IMR-90 (cell line): ENCODE measurements around the gene PPP1R2. TPM values are rescaled to one million over a fixed set of nuclear protein-coding genes. Genes with fewer than 3 reads are reported as not detected.

ENCODE experiments used
- ATAC-seq: fragments of 200-7000 bp; cut with Tn5 transposase; 2 replicates; pipeline ENCODE4 v1.9.1; 2020; ENCODE audit warnings: low read depth, mild to moderate bottlenecking, moderate library complexity
- BruUV-seq: library from RNA; stranded (reverse); fragments of 400-500 nt; replicated peaks from 2 replicates; lab custom pipeline; 2021; lab: Mats Ljungman, UMichigan
- CTCF ChIA-PET: fragments of 300-600 bp; formaldehyde crosslinking; extraction: SDS; loops from one replicate; lab custom pipeline; 2021; ENCODE audit warnings: antibody characterized with exemption; lab: Yijun Ruan, JAX
- POLR2A ChIA-PET: fragments of 300-600 bp; sonication (Branson Sonifier 250); formaldehyde crosslinking; loops from one replicate; lab custom pipeline; 2022; ENCODE audit warnings: antibody characterized with exemption; ENCODE audit not compliant: unreplicated experiment; lab: Charles Lee
- DNase-seq: peaks from one replicate; pipeline ENCODE4 v3.0.0; 2013
- H2AFZ ChIP-seq: replicated peaks from 2 replicates; pipeline ENCODE3; 2013; ENCODE audit warnings: low read length, mild to moderate bottlenecking; ENCODE audit not compliant: poor library complexity
- H2AK5ac ChIP-seq: 2 replicates; pipeline ENCODE4 v1.6.1; 2013; ENCODE audit warnings: low read depth, low read length, inconsistent platforms
- H2AK9ac ChIP-seq: replicated peaks from 2 replicates; pipeline ENCODE3; 2013; ENCODE audit warnings: mild to moderate bottlenecking, low read depth, low read length, moderate library complexity; ENCODE audit not compliant: poor library complexity
- H2BK120ac ChIP-seq: 2 replicates; pipeline ENCODE4 v1.6.1; 2013; ENCODE audit warnings: low read depth, low read length, inconsistent platforms
- H2BK15ac ChIP-seq: 3 replicates; pipeline ENCODE4 v1.6.1; 2013; ENCODE audit warnings: low read depth, low read length, inconsistent platforms
- H2BK20ac ChIP-seq: 2 replicates; pipeline ENCODE4 v1.6.1; 2013; ENCODE audit warnings: low read depth, mild to moderate bottlenecking, inconsistent platforms, low read length, moderate library complexity
- H2BK5ac ChIP-seq: 2 replicates; pipeline ENCODE4 v1.6.1; 2013; ENCODE audit warnings: mild to moderate bottlenecking, low read depth, low read length, inconsistent platforms; ENCODE audit not compliant: poor library complexity, severe bottlenecking
- H3K14ac ChIP-seq: replicated peaks from 2 replicates; pipeline ENCODE4 v1.6.1; 2013; ENCODE audit warnings: low read depth, low read length, inconsistent platforms
- H3K18ac ChIP-seq: 2 replicates; pipeline ENCODE4 v1.6.1; 2013; ENCODE audit warnings: low read depth, low read length, control low read depth
- H3K23ac ChIP-seq: 2 replicates; pipeline ENCODE4 v1.6.1; 2013; ENCODE audit warnings: low read depth, low read length, inconsistent platforms
- H3K27ac ChIP-seq: 2 replicates; pipeline ENCODE4 v1.5.1; 2013; ENCODE audit warnings: mild to moderate bottlenecking, control low read depth, low read length; ENCODE audit not compliant: insufficient read depth
- H3K27me3 ChIP-seq: 2 replicates; pipeline ENCODE4 v1.6.1; 2013; ENCODE audit warnings: low read length; ENCODE audit not compliant: control insufficient read depth, insufficient read depth
- H3K36me3 ChIP-seq: 2 replicates; pipeline ENCODE4 v1.6.1; 2013; ENCODE audit warnings: low read length, mixed read lengths; ENCODE audit not compliant: control insufficient read depth, insufficient read depth
- H3K4ac ChIP-seq: 2 replicates; pipeline ENCODE4 v1.6.1; 2013; ENCODE audit warnings: low read depth, low read length, inconsistent platforms
- H3K4me1 ChIP-seq: 2 replicates; pipeline ENCODE4 v1.6.1; 2013; ENCODE audit warnings: low read length, mixed read lengths; ENCODE audit not compliant: control insufficient read depth, insufficient read depth
- H3K4me2 ChIP-seq: 2 replicates; pipeline ENCODE4 v1.6.1; 2013; ENCODE audit warnings: low read depth, mild to moderate bottlenecking, control low read depth, low read length, moderate library complexity
- H3K4me3 ChIP-seq: 2 replicates; pipeline ENCODE4 v1.5.1; 2013; ENCODE audit warnings: low read depth, mild to moderate bottlenecking, control low read depth, low read length, moderate library complexity; ENCODE audit not compliant: insufficient read depth
- H3K56ac ChIP-seq: 2 replicates; pipeline ENCODE4 v1.6.1; 2013; ENCODE audit warnings: low read length, inconsistent platforms; ENCODE audit not compliant: insufficient read depth; ENCODE audit errors: extremely low read depth
- H3K79me1 ChIP-seq, 2 experiments: 2 replicates each; pipeline ENCODE4 v1.6.1; 2013; ENCODE audit warnings: low read length in 2 of 2, inconsistent platforms in 1 of 2, low read depth in 1 of 2
- H3K9ac ChIP-seq: 2 replicates; pipeline ENCODE4 v1.6.1; 2013; ENCODE audit warnings: low read depth, low read length, control low read depth
- H3K9me1 ChIP-seq: 2 replicates; pipeline ENCODE4 v1.6.1; 2013; ENCODE audit warnings: low read length, inconsistent platforms; ENCODE audit not compliant: insufficient read depth
- H3K9me3 ChIP-seq: 2 replicates; pipeline ENCODE4 v1.6.1; 2013; ENCODE audit warnings: low read length; ENCODE audit not compliant: control insufficient read depth, insufficient read depth
- H4K20me1 ChIP-seq: 2 replicates; pipeline ENCODE4 v1.6.1; 2013; ENCODE audit warnings: low read length, inconsistent platforms; ENCODE audit not compliant: insufficient read depth
- H4K5ac ChIP-seq: 2 replicates; pipeline ENCODE4 v1.6.1; 2013; ENCODE audit warnings: mild to moderate bottlenecking, low read depth, low read length, control low read depth
- H4K8ac ChIP-seq, 2 experiments: 2 replicates each; pipeline ENCODE4 v1.6.1; 2013; ENCODE audit warnings: low read depth in 2 of 2, low read length in 2 of 2, control low read depth in 1 of 2, inconsistent platforms in 1 of 2
- H4K91ac ChIP-seq: 2 replicates; pipeline ENCODE4 v1.6.1; 2013; ENCODE audit warnings: low read depth, low read length, inconsistent platforms; ENCODE audit not compliant: insufficient read depth
- BHLHE40 ChIP-seq: fragments of 150-350 bp; IDR thresholded peaks from 2 replicates; pipeline ENCODE4 v1.6.1; 2016; ENCODE audit warnings: mild to moderate bottlenecking, low read depth, low read length
- CHD1 ChIP-seq: IDR thresholded peaks from 2 replicates; pipeline ENCODE4 v1.6.1; 2012; ENCODE audit warnings: low read depth, low read length, improper control_type of control experiment
- ELK1 ChIP-seq: fragments of 150-350 bp; IDR thresholded peaks from 2 replicates; pipeline ENCODE4 v1.6.1; 2016; ENCODE audit warnings: low read depth, mild to moderate bottlenecking, low read length, moderate library complexity, borderline replicate concordance
- FOS ChIP-seq: fragments of 150-350 bp; IDR thresholded peaks from 2 replicates; pipeline ENCODE4 v1.6.1; 2016; ENCODE audit warnings: low read depth, low read length
- MXI1 ChIP-seq: IDR thresholded peaks from 2 replicates; pipeline ENCODE4 v1.6.1; 2012; ENCODE audit warnings: low read depth, mild to moderate bottlenecking, low read length, moderate library complexity, borderline replicate concordance
- POLR2A ChIP-seq: IDR thresholded peaks from 2 replicates; pipeline ENCODE4 v1.6.1; 2012; ENCODE audit warnings: mild to moderate bottlenecking, low read depth, low read length
- RAD21 ChIP-seq: IDR thresholded peaks from 2 replicates; pipeline ENCODE4 v1.6.1; 2012; ENCODE audit warnings: low read length, improper control_type of control experiment
- RCOR1 ChIP-seq: IDR thresholded peaks from 2 replicates; pipeline ENCODE4 v1.6.1; 2012; ENCODE audit warnings: mild to moderate bottlenecking, low read length, improper control_type of control experiment; ENCODE audit not compliant: insufficient replicate concordance
- RFX5 ChIP-seq: IDR thresholded peaks from 2 replicates; pipeline ENCODE4 v1.8.0; 2012; ENCODE audit warnings: low read depth, mild to moderate bottlenecking, low read length, moderate library complexity
- WGBS, 2 experiments: methylation state at CpG; one replicate each; pipeline versions ENCODE4 v1.1.5 to v1.1.7; 2013; ENCODE audit warnings: missing lambda C conversion rate in 2 of 2; ENCODE audit not compliant: insufficient read length in 1 of 2; ENCODE audit errors: extremely low coverage in 2 of 2; 5-methylcytosine and 5-hydroxymethylcytosine counted together
- dilution Hi-C: fragments of 300-500 bp; cut with HindIII; formaldehyde crosslinking; loops from one replicate; pipeline ENCODE4 v1.14.3; 2018; ENCODE audit warnings: low sequenced_read_pairs; ENCODE audit not compliant: unreplicated experiment
- in situ Hi-C: fragments of 300-500 bp; cut with MboI; formaldehyde crosslinking; loops from 3 replicates; pipeline ENCODE4 v1.14.3; 2019; ENCODE audit warnings: low sequenced_read_pairs, inconsistent platforms, mixed read lengths
- intact Hi-C: fragments of 100-400 bp; cut with micrococcal nuclease; formaldehyde crosslinking; loops from 2 replicates; pipeline ENCODE4 v1.10.0; 2022
- polyA plus RNA-seq, 3 experiments: library from polyadenylated mRNA; depleted of rRNA; stranded (reverse); fragments of >200 nt; gene quantifications; 2 replicates each; pipeline ENCODE4 v1.2.3, GENCODE V29; 2012; ENCODE audit warnings: low replicate concordance in 1 of 3
- total RNA-seq: library from RNA; depleted of rRNA; stranded (reverse); fragments of >200 nt; gene quantifications from 2 replicates; pipeline ENCODE4 v1.2.3, GENCODE V29; 2012

Gene PPP1R2
- total and polyA plus RNA-seq, 2 of the 4 experiments (the other 2 are of a cell fraction) = 9.2 to 36.0 TPM

- Histone ChIP-seq H3K4me1 (no peaks in the 10 kb centered on the region), H3K14ac (no peak overlapping the region), H3K36me3 (peaks cover 8% of the 10 kb centered on the region), H2BK20ac (no peak overlapping the region), H2BK5ac (no peak overlapping the region), H2BK120ac (no peak overlapping the region), H4K5ac (no peak overlapping the region), H2AFZ (no peak overlapping the region), H2BK15ac (no peak overlapping the region), H2AK5ac (no peak overlapping the region), H3K27me3 (no peaks in the 10 kb centered on the region), H3K27ac (no peak overlapping the region), H3K9ac (no peak overlapping the region), H3K9me1 (0 out of 2 replicates have a peak, but pooled peaks cover 4% of the 10 kb centered on the region), H3K4me2 (no peak overlapping the region), H4K91ac (no peak overlapping the region), H3K4me3 (no peak overlapping the region), H3K4ac (no peak overlapping the region), H3K9me3 (no peaks in the 10 kb centered on the region), H4K20me1 (no peaks in the 10 kb centered on the region), H3K56ac (no peak overlapping the region), H4K8ac (no peak overlapping the region), H3K79me1 (no peaks in the 10 kb centered on the region; a peak in 1 of 4 replicates), H3K18ac (no peak overlapping the region), H3K23ac (no peak overlapping the region), H2AK9ac (no peak overlapping the region)
- DNase-seq (no peak), ATAC-seq (no peak)
- POLR2A ChIA-PET = no interaction called here
- 50% methylated on average over 2 of the region's 7 CpGs; no CpG with 5 or more reads in 1 of the 2 experiments for WGBS, 2 experiments
- dilution Hi-C loops = no loop called here
- CTCF ChIA-PET = no interaction called here
- intact Hi-C loops = no loop called here
- in situ Hi-C loops = loop anchor here (10.0 kb wide), 1 partner anchor 48 kb away; no protein-coding TSS in a partner anchor
- BruUV-seq = no TSS peak
- TF ChIP-seq RFX5 (no peak), BHLHE40 (no peak), CHD1 (no peak), MXI1 (no peak), ELK1 (no peak), FOS (no peak), RCOR1 (no peak), POLR2A (no peak), RAD21 (no peak)
Measured at GRCh38 chr3:195512798-195513345, 30.3 kb downstream of the PPP1R2 start.
